Measurements from ENCODE around the gene IFNA14. TPM values are rescaled to one million over a fixed set of nuclear protein-coding genes. Genes with fewer than 3 reads are reported as not detected.
"Not testable (repeated sequence)": the region's sequence is repeated elsewhere in the genome, so short reads cannot be mapped to it uniquely, and the experiment has no call there.

Gene IFNA14
- total RNA-seq, 1 donor from 2014 or later: not detected

DNA sequence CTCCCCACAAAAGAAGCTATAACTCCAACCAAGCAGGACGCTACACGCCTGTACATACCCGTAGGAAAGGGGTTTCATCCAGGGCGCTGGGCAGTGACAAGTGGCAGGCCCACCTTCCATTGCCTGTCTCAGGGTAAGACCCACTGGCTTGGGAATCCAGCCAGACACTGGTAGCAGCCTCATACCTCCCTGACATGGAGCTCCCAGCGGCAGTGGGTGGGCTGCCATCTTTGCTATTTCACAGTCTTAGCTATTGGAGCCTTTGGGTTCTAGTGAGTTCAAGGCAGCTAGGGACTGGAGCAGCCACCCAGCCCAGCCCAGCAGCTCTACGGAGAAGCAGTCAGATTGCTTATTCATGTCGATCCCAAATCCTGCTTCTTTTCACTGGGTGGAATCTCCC is 29.5 kb downstream of the IFNA14 start:
- Histone ChIP-seq H3K4me3 (no peak overlapping the region), H3K27ac (no peak overlapping the region), H3K4me1 (no peaks in the 10 kb centered on the region), H3K9me3 (no peaks in the 10 kb centered on the region), H3K27me3 (no peaks in the 10 kb centered on the region), H3K36me3 (no peaks in the 10 kb centered on the region)
- TF ChIP-seq POLR2AphosphoS5 (IDR thresholded peaks at IDR 0.05; ENCODE audit: insufficient read depth in 1 of 2, low read depth in 1 of 2) (no peak), POLR2A (IDR thresholded peaks at IDR 0.05) (no peak)
- TF ChIP-seq, protein P1, sequence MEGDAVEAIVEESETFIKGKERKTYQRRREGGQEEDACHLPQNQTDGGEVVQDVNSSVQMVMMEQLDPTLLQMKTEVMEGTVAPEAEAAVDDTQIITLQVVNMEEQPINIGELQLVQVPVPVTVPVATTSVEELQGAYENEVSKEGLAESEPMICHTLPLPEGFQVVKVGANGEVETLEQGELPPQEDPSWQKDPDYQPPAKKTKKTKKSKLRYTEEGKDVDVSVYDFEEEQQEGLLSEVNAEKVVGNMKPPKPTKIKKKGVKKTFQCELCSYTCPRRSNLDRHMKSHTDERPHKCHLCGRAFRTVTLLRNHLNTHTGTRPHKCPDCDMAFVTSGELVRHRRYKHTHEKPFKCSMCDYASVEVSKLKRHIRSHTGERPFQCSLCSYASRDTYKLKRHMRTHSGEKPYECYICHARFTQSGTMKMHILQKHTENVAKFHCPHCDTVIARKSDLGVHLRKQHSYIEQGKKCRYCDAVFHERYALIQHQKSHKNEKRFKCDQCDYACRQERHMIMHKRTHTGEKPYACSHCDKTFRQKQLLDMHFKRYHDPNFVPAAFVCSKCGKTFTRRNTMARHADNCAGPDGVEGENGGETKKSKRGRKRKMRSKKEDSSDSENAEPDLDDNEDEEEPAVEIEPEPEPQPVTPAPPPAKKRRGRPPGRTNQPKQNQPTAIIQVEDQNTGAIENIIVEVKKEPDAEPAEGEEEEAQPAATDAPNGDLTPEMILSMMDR (IDR thresholded peaks at IDR 0.05): no peak
- intact Hi-C loops (cut with DNase I): no loop called here
- no peak for DNase-seq (ENCODE audit: extremely low spot score in 2 of 2)

DNA sequence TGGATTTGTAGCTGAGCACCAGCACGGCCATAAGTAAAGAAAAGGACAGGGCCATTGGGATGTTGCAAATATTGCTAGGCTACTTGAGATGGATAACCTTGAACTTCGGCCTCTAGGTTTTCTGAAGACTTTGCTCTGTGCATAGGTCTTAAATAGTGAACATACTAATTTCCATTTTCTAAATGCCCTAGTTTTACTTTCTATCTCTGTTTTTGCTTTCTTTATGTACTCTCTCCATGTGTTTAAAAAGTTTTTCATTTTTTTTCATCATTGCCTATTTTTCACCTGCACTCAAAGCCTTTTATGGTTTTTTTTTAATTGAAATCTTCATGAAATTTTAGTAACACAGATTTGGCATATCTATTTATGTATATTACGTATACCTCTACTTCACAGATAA is 32.8 kb downstream of the IFNA14 start, which contains the start of gene IFNA10:
TSS of gene IFNA10 (minus strand) at position 101 of the 400 bp plus-strand sequence. CDS start at position 55, 46 bp downstream.
- H3K27ac ChIP-seq; DNase-seq (ENCODE audit: extremely low spot score in 2 of 2); H3K4me1 ChIP-seq; H3K4me3 ChIP-seq; H3K27me3 ChIP-seq; H3K36me3 ChIP-seq; intact Hi-C loops (cut with DNase I); H3K9me3 ChIP-seq: not testable (repeated sequence)

DNA sequence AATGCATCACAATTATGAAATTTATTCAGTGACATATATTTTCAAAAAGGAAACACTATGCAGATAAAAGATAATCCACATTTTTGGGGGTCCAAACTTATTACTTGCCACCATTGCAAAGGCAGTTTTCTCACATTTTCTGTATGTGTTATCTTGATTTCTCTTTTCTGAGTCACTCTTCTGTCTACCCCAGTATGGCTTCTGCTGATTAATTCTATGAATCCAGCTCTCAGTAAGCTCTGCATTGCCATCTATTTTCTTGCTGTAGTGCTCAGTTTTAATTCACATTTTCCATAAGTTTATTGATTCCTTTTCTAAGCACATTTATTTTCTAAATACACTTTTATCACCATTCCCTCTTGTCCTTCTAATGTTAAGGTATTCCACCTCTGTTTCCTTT is 34.6 kb downstream of the IFNA14 start:
- no peak for DNase-seq (ENCODE audit: extremely low spot score in 2 of 2)
- intact Hi-C loops (cut with DNase I): no loop called here

DNA sequence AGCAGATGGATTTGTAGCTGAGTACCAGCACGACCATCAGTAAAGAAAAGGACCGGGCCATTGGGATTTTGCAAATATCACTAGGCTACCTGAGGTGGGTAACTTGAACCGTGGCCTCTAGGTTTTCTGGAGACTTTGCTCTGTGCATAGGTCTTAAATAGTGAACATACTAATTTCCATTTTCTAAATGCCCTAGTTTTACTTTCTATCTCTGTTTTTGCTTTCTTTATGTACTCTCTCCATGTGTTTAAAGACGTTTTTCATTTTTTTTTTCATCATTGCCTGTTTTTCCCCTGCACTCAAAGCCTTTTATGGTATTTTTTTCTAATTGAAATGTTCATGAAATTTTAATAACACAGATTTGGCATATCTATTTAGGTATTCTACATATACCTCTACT is 37.7 kb downstream of the IFNA14 start, which contains the start of gene IFNA7:
TSS of gene IFNA7 (minus strand) at position 101 of the 400 bp plus-strand sequence. CDS start at position 61, 40 bp downstream.
- H3K27me3 ChIP-seq; H3K36me3 ChIP-seq; intact Hi-C loops (cut with DNase I); DNase-seq (ENCODE audit: extremely low spot score in 2 of 2); H3K27ac ChIP-seq; H3K4me3 ChIP-seq; H3K9me3 ChIP-seq; H3K4me1 ChIP-seq: not testable (repeated sequence)

More for the DNA sequence above, 34.6 kb downstream of the IFNA14 start:
- Histone ChIP-seq H3K4me1 (no peaks in the 10 kb centered on the region), H3K4me3 (no peak overlapping the region), H3K27me3 (no peaks in the 10 kb centered on the region), H3K36me3 (no peaks in the 10 kb centered on the region), H3K9me3 (no peaks in the 10 kb centered on the region), H3K27ac (no peak overlapping the region)
- TF ChIP-seq POLR2A (IDR thresholded peaks at IDR 0.05): no peak
- TF ChIP-seq, protein P1 (IDR thresholded peaks at IDR 0.05): no peak
- TF ChIP-seq POLR2AphosphoS5 (IDR thresholded peaks at IDR 0.05; ENCODE audit: insufficient read depth in 1 of 2, low read depth in 1 of 2): no peak

DNA sequence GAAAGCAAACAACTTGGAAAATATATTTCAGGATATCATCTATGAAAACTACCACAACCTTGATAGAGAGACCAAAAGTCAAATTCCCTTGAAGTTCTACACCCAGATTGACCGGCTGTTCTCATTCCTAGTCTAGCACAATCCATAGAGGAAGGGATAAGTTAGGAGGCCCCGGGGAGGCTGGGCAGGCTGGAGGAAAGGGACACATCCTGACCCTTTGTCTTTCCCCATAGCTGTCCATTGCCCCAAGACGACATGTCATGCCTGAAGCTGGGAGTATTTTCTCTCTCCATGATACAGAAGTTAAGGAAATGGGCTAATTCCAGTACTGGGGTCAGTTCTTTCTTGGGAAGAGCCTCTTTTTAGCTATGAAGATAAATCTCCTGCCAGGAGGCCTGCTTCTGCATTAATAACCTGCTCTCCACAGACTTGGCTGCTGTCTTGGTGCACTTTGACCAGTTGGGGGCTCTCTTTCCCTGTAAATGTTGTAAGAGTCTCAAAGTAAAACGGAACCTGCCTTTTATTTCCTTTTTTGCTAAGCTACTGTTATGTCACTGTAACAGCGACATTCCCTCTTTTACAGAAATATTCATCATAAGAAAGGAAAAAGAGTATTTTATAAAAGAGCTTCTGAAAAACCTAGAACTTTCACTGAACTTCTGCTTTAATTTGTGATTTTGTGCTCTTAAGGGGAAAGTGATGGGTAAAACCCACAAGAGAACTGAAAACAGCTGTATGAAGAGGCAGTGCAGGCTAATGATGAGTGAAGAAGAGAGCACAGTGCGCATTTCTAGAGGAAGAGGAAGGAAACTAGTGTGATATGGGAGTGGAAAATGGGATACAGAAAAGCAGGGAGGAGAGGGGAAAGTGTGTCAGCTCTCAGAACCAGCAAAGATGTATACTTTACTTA is 44.7 kb downstream of the IFNA14 start:
- DNase-seq (ENCODE audit: extremely low spot score in 2 of 2); H3K27ac ChIP-seq; H3K4me3 ChIP-seq; H3K36me3 ChIP-seq; H3K9me3 ChIP-seq; H3K27me3 ChIP-seq; intact Hi-C loops (cut with DNase I); H3K4me1 ChIP-seq: not testable (repeated sequence)

Other genes starting within 250 kb of the IFNA14 start
- 3.2 TPM for gene HACD4, start 208.4 kb downstream of the IFNA14 start, total RNA-seq
- gene IFNB1, start 162.1 kb downstream of the IFNA14 start, total RNA-seq: not detected
- not detected for gene IFNW1, start 98.2 kb downstream of the IFNA14 start, total RNA-seq
- gene IFNA21, start 73.3 kb downstream of the IFNA14 start, total RNA-seq: not detected
- gene IFNA4, start 52.4 kb downstream of the IFNA14 start, total RNA-seq: not detected
- gene IFNA7, start 37.8 kb downstream of the IFNA14 start, total RNA-seq: not detected
- gene IFNA10, start 32.9 kb downstream of the IFNA14 start, total RNA-seq: not detected
- gene IFNA16, start 22.7 kb downstream of the IFNA14 start, total RNA-seq: not detected
- gene IFNA17, start 11.8 kb downstream of the IFNA14 start, total RNA-seq: not detected
- gene IFNA5, start 65.3 kb upstream of the IFNA14 start, total RNA-seq: not detected
- gene KLHL9, start 95.4 kb upstream of the IFNA14 start, total RNA-seq: 22.3 TPM
- gene IFNA6, start 110.9 kb upstream of the IFNA14 start, total RNA-seq: not detected
- gene IFNA13, start 128.1 kb upstream of the IFNA14 start, total RNA-seq: not detected
- not detected for gene IFNA2, start 145.4 kb upstream of the IFNA14 start, total RNA-seq
- not detected for gene IFNA8, start 169.1 kb upstream of the IFNA14 start, total RNA-seq
- not detected for gene IFNA1, start 200.4 kb upstream of the IFNA14 start, total RNA-seq
- 3.2 TPM for gene IFNE, start 242.3 kb upstream of the IFNA14 start, total RNA-seq